Left renal pelvis (tissue), 4 donors: ENCODE data around the gene ABHD17C. TPM values are rescaled to one million over a fixed set of nuclear protein-coding genes. Genes with fewer than 3 reads are reported as not detected.
A peak's percentile ranks its signal among the peaks of the same experiment; 100 is the strongest.
"Not testable (repeated sequence)": the region's sequence is repeated elsewhere in the genome, so short reads cannot be mapped to it uniquely, and the experiment has no call there.

Source experiments
- DNase-seq, 4 donors: peaks; one replicate each; pipeline ENCODE4 v3.0.0-alpha.2; 2013; ENCODE audit warnings: low read depth in 4 of 4, low spot score in 3 of 4
- polyA plus RNA-seq, 4 donors: library from polyadenylated mRNA; unstranded; fragments of 120-200 nt; gene quantifications; one replicate each; pipeline ENCODE4 v1.2.1, GENCODE V29; 2013; ENCODE audit not compliant: insufficient read length in 4 of 4

Gene ABHD17C
- polyA plus RNA-seq, 4 donors = 6.8 to 40.2 (median 33.5) TPM

- no peak for DNase-seq
Measured at GRCh38 chr15:80760960-80761359, 65.8 kb downstream of the ABHD17C start.

GRCh38 chr15:80761754-80762153 is 66.6 kb downstream of the ABHD17C start:
- DNase-seq = no peak

- DNase-seq = not testable (repeated sequence)
Measured at GRCh38 chr15:80763235-80763634, 68.1 kb downstream of the ABHD17C start.

GRCh38 chr15:80764535-80764934 is 69.4 kb downstream of the ABHD17C start:
- DNase-seq = no peak

- no peak for DNase-seq
Measured at GRCh38 chr15:80766275-80766674, 71.2 kb downstream of the ABHD17C start.

- no peak for DNase-seq
Measured at GRCh38 chr15:80768158-80768557, 73.0 kb downstream of the ABHD17C start.

GRCh38 chr15:80769153-80769828 is 74.2 kb downstream of the ABHD17C start:
- DNase-seq = no peak

- no peak for DNase-seq
Measured at GRCh38 chr15:80769829-80770705, 75.0 kb downstream of the ABHD17C start.

- DNase-seq = no peak
Measured at GRCh38 chr15:80773122-80773551, 78.0 kb downstream of the ABHD17C start.

- DNase-seq = no peak
Measured at GRCh38 chr15:80773792-80774352, 78.8 kb downstream of the ABHD17C start.

- DNase-seq = no peak
Measured at GRCh38 chr15:80774486-80774885, 79.4 kb downstream of the ABHD17C start.

GRCh38 chr15:80775338-80775737 is 80.2 kb downstream of the ABHD17C start:
- DNase-seq = no peak

GRCh38 chr15:80776420-80777045 is 81.4 kb downstream of the ABHD17C start:
- peak in 2 of 4 donors; percentile 42 to 48 for DNase-seq

- DNase-seq = no peak
Measured at GRCh38 chr15:80777137-80777536, 82.0 kb downstream of the ABHD17C start.

GRCh38 chr15:80777826-80778620 is 82.9 kb downstream of the ABHD17C start:
- no peak for DNase-seq

- DNase-seq = no peak
Measured at GRCh38 chr15:80778621-80778963, 83.5 kb downstream of the ABHD17C start.

- DNase-seq = peak; percentile 25 to 58 (median 50)
Measured at GRCh38 chr15:80778964-80779657, 84.0 kb downstream of the ABHD17C start, which contains the start of gene CEMIP. CEMIP (plus strand) TSS chr15:80779370; CDS start chr15:80873880, 94,510 bp downstream.

GRCh38 chr15:80779658-80780415 is 84.7 kb downstream of the ABHD17C start:
- no peak for DNase-seq
